ENCODE data around the gene RBM25. TPM values are rescaled to one million over a fixed set of nuclear protein-coding genes. Genes with fewer than 3 reads are reported as not detected.

RBM25 gene
- total and polyA plus RNA-seq, 2 experiments from 2014 or later: 120 to 204 TPM

- no peak overlapping the region for H3K27ac Mint-ChIP-seq
- no peaks in the 10 kb centered on the region for H3K27me3 ChIP-seq (ENCODE audit: insufficient read depth)
- H3K9me2 ChIP-seq (ENCODE audit: insufficient read depth): no peaks in the 10 kb centered on the region
- H3K9me3 Mint-ChIP-seq: no peaks in the 10 kb centered on the region
- no peaks in the 10 kb centered on the region for H3K36me3 ChIP-seq (ENCODE audit: insufficient read depth)
- H3K4me3 ChIP-seq: no peak overlapping the region
- ATAC-seq: no peak
- H4K20me1 ChIP-seq (replicated peaks; ENCODE audit: insufficient read depth): no peaks in the 10 kb centered on the region; the same call in 1 of the 2 replicates
- peaks cover 10% of the 10 kb centered on the region; the same call in 2 of the 3 replicates for H3K4me1 Mint-ChIP-seq
- peaks cover 4% of the 10 kb centered on the region for H3K27me3 Mint-ChIP-seq (ENCODE audit: insufficient read depth, low read depth, poor library complexity)
- H3K79me2 ChIP-seq (replicated peaks; ENCODE audit: insufficient read depth): peaks cover 15% of the 10 kb centered on the region
- H3F3A ChIP-seq (replicated peaks; ENCODE audit: low read depth): no peaks in the 10 kb centered on the region
- H3K4me1 ChIP-seq (ENCODE audit: insufficient read depth): no peaks in the 10 kb centered on the region; the same call in 1 of the 2 replicates
- H2AFZ ChIP-seq: no peak overlapping the region
- no peak for TF ChIP-seq POLR2AphosphoS5 (IDR thresholded peaks at IDR 0.05; ENCODE audit: low read depth)
- TF ChIP-seq EZH2 (IDR thresholded peaks at IDR 0.05; ENCODE audit: low read depth, unreplicated experiment): no peak
- TF ChIP-seq STAT1 (IDR thresholded peaks at IDR 0.05; ENCODE audit: unreplicated experiment): no peak
- TF ChIP-seq EZH2phosphoT487 (IDR thresholded peaks at IDR 0.05; ENCODE audit: unreplicated experiment): no peak
- TF ChIP-seq REST (IDR thresholded peaks at IDR 0.05; ENCODE audit: unreplicated experiment): no peak
- TF ChIP-seq, protein P1, sequence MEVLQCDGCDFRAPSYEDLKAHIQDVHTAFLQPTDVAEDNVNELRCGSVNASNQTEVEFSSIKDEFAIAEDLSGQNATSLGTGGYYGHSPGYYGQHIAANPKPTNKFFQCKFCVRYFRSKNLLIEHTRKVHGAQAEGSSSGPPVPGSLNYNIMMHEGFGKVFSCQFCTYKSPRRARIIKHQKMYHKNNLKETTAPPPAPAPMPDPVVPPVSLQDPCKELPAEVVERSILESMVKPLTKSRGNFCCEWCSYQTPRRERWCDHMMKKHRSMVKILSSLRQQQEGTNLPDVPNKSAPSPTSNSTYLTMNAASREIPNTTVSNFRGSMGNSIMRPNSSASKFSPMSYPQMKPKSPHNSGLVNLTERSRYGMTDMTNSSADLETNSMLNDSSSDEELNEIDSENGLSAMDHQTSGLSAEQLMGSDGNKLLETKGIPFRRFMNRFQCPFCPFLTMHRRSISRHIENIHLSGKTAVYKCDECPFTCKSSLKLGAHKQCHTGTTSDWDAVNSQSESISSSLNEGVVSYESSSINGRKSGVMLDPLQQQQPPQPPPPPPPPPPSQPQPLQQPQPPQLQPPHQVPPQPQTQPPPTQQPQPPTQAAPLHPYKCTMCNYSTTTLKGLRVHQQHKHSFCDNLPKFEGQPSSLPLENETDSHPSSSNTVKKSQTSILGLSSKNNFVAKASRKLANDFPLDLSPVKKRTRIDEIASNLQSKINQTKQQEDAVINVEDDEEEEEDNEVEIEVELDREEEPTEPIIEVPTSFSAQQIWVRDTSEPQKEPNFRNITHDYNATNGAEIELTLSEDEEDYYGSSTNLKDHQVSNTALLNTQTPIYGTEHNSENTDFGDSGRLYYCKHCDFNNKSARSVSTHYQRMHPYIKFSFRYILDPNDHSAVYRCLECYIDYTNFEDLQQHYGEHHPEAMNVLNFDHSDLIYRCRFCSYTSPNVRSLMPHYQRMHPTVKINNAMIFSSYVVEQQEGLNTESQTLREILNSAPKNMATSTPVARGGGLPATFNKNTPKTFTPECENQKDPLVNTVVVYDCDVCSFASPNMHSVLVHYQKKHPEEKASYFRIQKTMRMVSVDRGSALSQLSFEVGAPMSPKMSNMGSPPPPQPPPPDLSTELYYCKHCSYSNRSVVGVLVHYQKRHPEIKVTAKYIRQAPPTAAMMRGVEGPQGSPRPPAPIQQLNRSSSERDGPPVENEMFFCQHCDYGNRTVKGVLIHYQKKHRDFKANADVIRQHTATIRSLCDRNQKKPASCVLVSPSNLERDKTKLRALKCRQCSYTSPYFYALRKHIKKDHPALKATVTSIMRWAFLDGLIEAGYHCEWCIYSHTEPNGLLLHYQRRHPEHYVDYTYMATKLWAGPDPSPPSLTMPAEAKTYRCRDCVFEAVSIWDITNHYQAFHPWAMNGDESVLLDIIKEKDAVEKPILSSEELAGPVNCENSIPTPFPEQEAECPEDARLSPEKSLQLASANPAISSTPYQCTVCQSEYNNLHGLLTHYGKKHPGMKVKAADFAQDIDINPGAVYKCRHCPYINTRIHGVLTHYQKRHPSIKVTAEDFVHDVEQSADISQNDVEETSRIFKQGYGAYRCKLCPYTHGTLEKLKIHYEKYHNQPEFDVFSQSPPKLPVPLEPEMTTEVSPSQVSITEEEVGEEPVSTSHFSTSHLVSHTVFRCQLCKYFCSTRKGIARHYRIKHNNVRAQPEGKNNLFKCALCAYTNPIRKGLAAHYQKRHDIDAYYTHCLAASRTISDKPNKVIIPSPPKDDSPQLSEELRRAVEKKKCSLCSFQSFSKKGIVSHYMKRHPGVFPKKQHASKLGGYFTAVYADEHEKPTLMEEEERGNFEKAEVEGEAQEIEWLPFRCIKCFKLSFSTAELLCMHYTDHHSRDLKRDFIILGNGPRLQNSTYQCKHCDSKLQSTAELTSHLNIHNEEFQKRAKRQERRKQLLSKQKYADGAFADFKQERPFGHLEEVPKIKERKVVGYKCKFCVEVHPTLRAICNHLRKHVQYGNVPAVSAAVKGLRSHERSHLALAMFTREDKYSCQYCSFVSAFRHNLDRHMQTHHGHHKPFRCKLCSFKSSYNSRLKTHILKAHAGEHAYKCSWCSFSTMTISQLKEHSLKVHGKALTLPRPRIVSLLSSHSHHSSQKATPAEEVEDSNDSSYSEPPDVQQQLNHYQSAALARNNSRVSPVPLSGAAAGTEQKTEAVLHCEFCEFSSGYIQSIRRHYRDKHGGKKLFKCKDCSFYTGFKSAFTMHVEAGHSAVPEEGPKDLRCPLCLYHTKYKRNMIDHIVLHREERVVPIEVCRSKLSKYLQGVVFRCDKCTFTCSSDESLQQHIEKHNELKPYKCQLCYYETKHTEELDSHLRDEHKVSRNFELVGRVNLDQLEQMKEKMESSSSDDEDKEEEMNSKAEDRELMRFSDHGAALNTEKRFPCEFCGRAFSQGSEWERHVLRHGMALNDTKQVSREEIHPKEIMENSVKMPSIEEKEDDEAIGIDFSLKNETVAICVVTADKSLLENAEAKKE (CRISPR knock-in tag; IDR thresholded peaks at IDR 0.05): no peak
- TF ChIP-seq, protein P2, sequence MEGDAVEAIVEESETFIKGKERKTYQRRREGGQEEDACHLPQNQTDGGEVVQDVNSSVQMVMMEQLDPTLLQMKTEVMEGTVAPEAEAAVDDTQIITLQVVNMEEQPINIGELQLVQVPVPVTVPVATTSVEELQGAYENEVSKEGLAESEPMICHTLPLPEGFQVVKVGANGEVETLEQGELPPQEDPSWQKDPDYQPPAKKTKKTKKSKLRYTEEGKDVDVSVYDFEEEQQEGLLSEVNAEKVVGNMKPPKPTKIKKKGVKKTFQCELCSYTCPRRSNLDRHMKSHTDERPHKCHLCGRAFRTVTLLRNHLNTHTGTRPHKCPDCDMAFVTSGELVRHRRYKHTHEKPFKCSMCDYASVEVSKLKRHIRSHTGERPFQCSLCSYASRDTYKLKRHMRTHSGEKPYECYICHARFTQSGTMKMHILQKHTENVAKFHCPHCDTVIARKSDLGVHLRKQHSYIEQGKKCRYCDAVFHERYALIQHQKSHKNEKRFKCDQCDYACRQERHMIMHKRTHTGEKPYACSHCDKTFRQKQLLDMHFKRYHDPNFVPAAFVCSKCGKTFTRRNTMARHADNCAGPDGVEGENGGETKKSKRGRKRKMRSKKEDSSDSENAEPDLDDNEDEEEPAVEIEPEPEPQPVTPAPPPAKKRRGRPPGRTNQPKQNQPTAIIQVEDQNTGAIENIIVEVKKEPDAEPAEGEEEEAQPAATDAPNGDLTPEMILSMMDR (conservative IDR thresholded peaks at IDR 0.05; ENCODE audit: low read depth in 2 of 2): no peak
- no peak for TF ChIP-seq ZNF114 (CRISPR knock-in tag; IDR thresholded peaks at IDR 0.05)
- TF ChIP-seq CREB1 (CRISPR knock-in tag; IDR thresholded peaks at IDR 0.05; ENCODE audit: low read depth): no peak
- TF ChIP-seq NANOG (IDR thresholded peaks at IDR 0.05; ENCODE audit: borderline replicate concordance): no peak
- TF ChIP-seq ZNF331 (CRISPR knock-in tag; IDR thresholded peaks at IDR 0.05; ENCODE audit: low read depth): no peak
- no peak for TF ChIP-seq ETS1 (IDR thresholded peaks at IDR 0.05)
- TF ChIP-seq JUNB (IDR thresholded peaks at IDR 0.05; ENCODE audit: unreplicated experiment): no peak
- no peak for DNase-seq (ENCODE audit: low spot score)
- H3K27ac ChIP-seq (ENCODE audit: low read depth): no peak overlapping the region
- H3K4me3 Mint-ChIP-seq: no peak overlapping the region
- H3K4me2 ChIP-seq: no peak overlapping the region
- H3K36me3 Mint-ChIP-seq (ENCODE audit: low read depth): peaks cover 12% of the 10 kb centered on the region; the same call in 2 of the 3 replicates
Observed at GRCh38 chr14:73022051-73022450, 36.3 kb upstream of the RBM25 start.
